Measurements from ENCODE around the gene KIAA2012.

Gene KIAA2012

GRCh38 chr2:202049092-202049728, 23.8 kb upstream of the KIAA2012 start:
- DNase-seq (ENCODE audit: low read depth) = no peak
- no peak for TF ChIP-seq POLR2A (IDR thresholded peaks at IDR 0.05; ENCODE audit: extremely low read depth, insufficient read length)
- TF ChIP-seq MYC (IDR thresholded peaks at IDR 0.05; ENCODE audit: low read depth, low read length) = no peak
- TF ChIP-seq CTCF (IDR thresholded peaks at IDR 0.05; ENCODE audit: low read depth, low read length) = no peak
- TF ChIP-seq MAX (IDR thresholded peaks at IDR 0.05; ENCODE audit: low read depth, low read length) = no peak
- H3K4me3 ChIP-seq (ENCODE audit: low read depth, low read length) = no peak overlapping the region

- DNase-seq (ENCODE audit: low read depth) = no peak
- TF ChIP-seq MYC (IDR thresholded peaks at IDR 0.05; ENCODE audit: low read depth, low read length) (no peak), POLR2A (IDR thresholded peaks at IDR 0.05; ENCODE audit: extremely low read depth, insufficient read length) (no peak), MAX (IDR thresholded peaks at IDR 0.05; ENCODE audit: low read depth, low read length) (no peak), CTCF (IDR thresholded peaks at IDR 0.05; ENCODE audit: low read depth, low read length) (no peak)
- no peak overlapping the region for H3K4me3 ChIP-seq (ENCODE audit: low read depth, low read length)
These were observed 23.2 kb upstream of the KIAA2012 start for GRCh38 chr2:202049840-202050239.

GRCh38 chr2:202050652-202051051, 22.4 kb upstream of the KIAA2012 start:
- DNase-seq (ENCODE audit: low read depth) = no peak
- H3K4me3 ChIP-seq (ENCODE audit: low read depth, low read length) = no peak overlapping the region

GRCh38 chr2:202051499-202052161, 21.4 kb upstream of the KIAA2012 start:
- DNase-seq (ENCODE audit: low read depth) = no peak
- TF ChIP-seq MAX (IDR thresholded peaks at IDR 0.05; ENCODE audit: low read depth, low read length) (no peak), POLR2A (IDR thresholded peaks at IDR 0.05; ENCODE audit: extremely low read depth, insufficient read length) (no peak), CTCF (IDR thresholded peaks at IDR 0.05; ENCODE audit: low read depth, low read length) (no peak), MYC (IDR thresholded peaks at IDR 0.05; ENCODE audit: low read depth, low read length) (no peak)
- H3K4me3 ChIP-seq (ENCODE audit: low read depth, low read length) = no peak overlapping the region

More at GRCh38 chr2:202050652-202051051, 22.4 kb upstream of the KIAA2012 start:
- TF ChIP-seq MYC (IDR thresholded peaks at IDR 0.05; ENCODE audit: low read depth, low read length) (no peak), CTCF (IDR thresholded peaks at IDR 0.05; ENCODE audit: low read depth, low read length) (no peak), POLR2A (IDR thresholded peaks at IDR 0.05; ENCODE audit: extremely low read depth, insufficient read length) (no peak), MAX (IDR thresholded peaks at IDR 0.05; ENCODE audit: low read depth, low read length) (no peak)

GRCh38 chr2:202052235-202052634, 20.8 kb upstream of the KIAA2012 start:
- H3K4me3 ChIP-seq (ENCODE audit: low read depth, low read length) = no peak overlapping the region
- DNase-seq (ENCODE audit: low read depth) = no peak
- no peak for TF ChIP-seq CTCF (IDR thresholded peaks at IDR 0.05; ENCODE audit: low read depth, low read length)
- TF ChIP-seq POLR2A (IDR thresholded peaks at IDR 0.05; ENCODE audit: extremely low read depth, insufficient read length) = no peak
- no peak for TF ChIP-seq MYC (IDR thresholded peaks at IDR 0.05; ENCODE audit: low read depth, low read length)
- TF ChIP-seq MAX (IDR thresholded peaks at IDR 0.05; ENCODE audit: low read depth, low read length) = no peak

Data from NB4 (cell line).